CD4-positive, alpha-beta T cell (primary cell): ENCODE results near the gene UGT1A9. TPM values are rescaled to one million over a fixed set of nuclear protein-coding genes. Genes with fewer than 3 reads are reported as not detected.

ENCODE experiments used
- ATAC-seq: fragments of 200-7000 bp; cut with Tn5 transposase; one replicate; pipeline ENCODE4 v1.10.0; 2022; ENCODE audit warnings: mild to moderate bottlenecking; ENCODE audit not compliant: poor library complexity
- CTCF ChIA-PET: fragments of 350-600 bp; sonication (Branson Sonifier 250); formaldehyde crosslinking; loops from one replicate; lab custom pipeline; 2021; ENCODE audit warnings: antibody characterized with exemption, inconsistent platforms; lab: Charles Lee
- POLR2A ChIA-PET: fragments of 350-600 bp; sonication (Branson Sonifier 250); formaldehyde crosslinking; loops from one replicate; lab custom pipeline; 2021; ENCODE audit warnings: antibody characterized with exemption, inconsistent platforms; lab: Charles Lee
- DNase-seq, 14 experiments: peaks; one replicate each; pipeline ENCODE4 v3.0.0-alpha.2; 2013 to 2020; ENCODE audit warnings: mixed read lengths in 2 of 14
- H3K27ac ChIP-seq, 2 donors: one replicate each; pipeline versions ENCODE4 v1.5.1 to v1.7.0; 2013; ENCODE audit warnings: low read length in 2 of 2, low read depth in 1 of 2, mild to moderate bottlenecking in 1 of 2
- H3K27me3 ChIP-seq, 2 experiments: 1 replicate in 1 of 2; 2 replicates in 1 of 2; pipeline versions ENCODE4 v1.6.1 to v1.7.0; 2013; ENCODE audit warnings: low read length in 2 of 2, control low read depth in 1 of 2, mild to moderate bottlenecking in 1 of 2, moderate library complexity in 1 of 2; ENCODE audit not compliant: insufficient read depth in 2 of 2, control insufficient read depth in 1 of 2
- H3K36me3 ChIP-seq: one replicate; pipeline ENCODE4 v1.6.1; 2013; ENCODE audit warnings: low read length, control low read depth; ENCODE audit not compliant: insufficient read depth
- H3K4me1 ChIP-seq: one replicate; pipeline ENCODE4 v1.6.1; 2013; ENCODE audit warnings: low read length, control low read depth; ENCODE audit not compliant: insufficient read depth
- H3K4me3 ChIP-seq: one replicate; pipeline ENCODE4 v1.5.1; 2013; ENCODE audit warnings: mild to moderate bottlenecking, low read length, moderate library complexity
- H3K9me3 ChIP-seq, 2 experiments: 1 replicate in 1 of 2; 2 replicates in 1 of 2; pipeline versions ENCODE4 v1.6.1 to v1.7.0; 2013; ENCODE audit warnings: low read length in 2 of 2, mild to moderate bottlenecking in 2 of 2, control low read depth in 1 of 2, moderate library complexity in 1 of 2; ENCODE audit not compliant: control insufficient read depth in 1 of 2, insufficient read depth in 1 of 2
- H3K27ac Mint-ChIP-seq: one replicate; pipeline ENCODE4 v1.8.0; 2020; ENCODE audit warnings: mixed read lengths
- H3K27me3 Mint-ChIP-seq: one replicate; pipeline ENCODE4 v1.8.0; 2021; ENCODE audit warnings: mixed read lengths
- H3K36me3 Mint-ChIP-seq: one replicate; pipeline ENCODE4 v1.8.0; 2021; ENCODE audit warnings: low read depth, mixed read lengths
- H3K4me1 Mint-ChIP-seq: one replicate; pipeline ENCODE4 v1.8.0; 2021; ENCODE audit warnings: low read depth, mixed read lengths
- H3K4me3 Mint-ChIP-seq: one replicate; pipeline ENCODE4 v1.8.0; 2020; ENCODE audit warnings: mild to moderate bottlenecking, mixed read lengths
- H3K9me3 Mint-ChIP-seq: one replicate; pipeline ENCODE4 v1.8.0; 2020; ENCODE audit warnings: mixed read lengths
- intact Hi-C, 2 experiments: fragments of 100-400 bp; cut with DNase I in 1 of 2; cut with micrococcal nuclease in 1 of 2; formaldehyde crosslinking; loops; one replicate each; pipeline versions ENCODE4 v1.15.1 to v1.9.0; 2023 to 2025; cut with DNase I, micrococcal nuclease
- total RNA-seq, 174 experiments: library from RNA in 2 of 174; stranded (reverse) in 2 of 174; gene quantifications; one replicate each; pipeline ENCODE4 v1.2.3 and lab custom pipeline; 2021 to 2026
- TF ChIP-seq, protein P1 (sequence below): fragments of 200-600 bp; IDR thresholded peaks from one replicate; pipeline ENCODE4 v1.8.0; 2022; ENCODE audit warnings: antibody characterized with exemption, mild to moderate bottlenecking

The UGT1A9 gene
- total RNA-seq, 2 experiments from 2014 or later = not detected

DNA sequence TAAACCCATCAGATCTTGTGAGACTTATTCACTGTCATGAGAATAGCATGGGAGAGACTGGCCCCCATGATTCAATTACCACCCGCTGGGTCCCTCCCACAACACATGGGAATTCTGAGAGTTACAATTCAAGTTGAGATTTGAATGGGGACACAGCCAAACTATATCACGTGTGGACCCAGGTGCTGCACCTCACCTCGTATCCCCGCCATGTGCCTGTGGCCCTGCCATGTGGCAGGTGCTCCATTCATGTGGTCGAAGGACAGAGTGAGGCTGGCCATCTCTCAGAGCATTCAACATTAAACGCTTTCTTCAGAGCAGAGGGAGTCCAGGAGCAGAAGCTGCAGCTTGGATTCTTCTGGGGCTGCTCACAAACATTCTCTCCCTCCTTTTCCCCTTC, 138.7 kb downstream of the UGT1A9 start:
- no peak overlapping the region for H3K4me3 Mint-ChIP-seq
- ChIA-PET POLR2A (no interaction called here), CTCF (no interaction called here)
- peaks cover 0 to 10% of the 10 kb centered on the region in 2 experiments for H3K9me3 ChIP-seq
- DNase-seq (no peak), ATAC-seq (no peak)
- H3K4me1 Mint-ChIP-seq = no peaks in the 10 kb centered on the region
- TF ChIP-seq, protein P1, sequence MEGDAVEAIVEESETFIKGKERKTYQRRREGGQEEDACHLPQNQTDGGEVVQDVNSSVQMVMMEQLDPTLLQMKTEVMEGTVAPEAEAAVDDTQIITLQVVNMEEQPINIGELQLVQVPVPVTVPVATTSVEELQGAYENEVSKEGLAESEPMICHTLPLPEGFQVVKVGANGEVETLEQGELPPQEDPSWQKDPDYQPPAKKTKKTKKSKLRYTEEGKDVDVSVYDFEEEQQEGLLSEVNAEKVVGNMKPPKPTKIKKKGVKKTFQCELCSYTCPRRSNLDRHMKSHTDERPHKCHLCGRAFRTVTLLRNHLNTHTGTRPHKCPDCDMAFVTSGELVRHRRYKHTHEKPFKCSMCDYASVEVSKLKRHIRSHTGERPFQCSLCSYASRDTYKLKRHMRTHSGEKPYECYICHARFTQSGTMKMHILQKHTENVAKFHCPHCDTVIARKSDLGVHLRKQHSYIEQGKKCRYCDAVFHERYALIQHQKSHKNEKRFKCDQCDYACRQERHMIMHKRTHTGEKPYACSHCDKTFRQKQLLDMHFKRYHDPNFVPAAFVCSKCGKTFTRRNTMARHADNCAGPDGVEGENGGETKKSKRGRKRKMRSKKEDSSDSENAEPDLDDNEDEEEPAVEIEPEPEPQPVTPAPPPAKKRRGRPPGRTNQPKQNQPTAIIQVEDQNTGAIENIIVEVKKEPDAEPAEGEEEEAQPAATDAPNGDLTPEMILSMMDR = no peak
- peaks cover 10% of the 10 kb centered on the region for H3K27me3 Mint-ChIP-seq
- intact Hi-C loops = no loop called here
- H3K4me1 ChIP-seq = no peaks in the 10 kb centered on the region
- no peaks in the 10 kb centered on the region for H3K36me3 Mint-ChIP-seq
- no peaks in the 10 kb centered on the region for H3K9me3 Mint-ChIP-seq
- no peak overlapping the region for H3K27ac ChIP-seq
- H3K36me3 ChIP-seq = no peaks in the 10 kb centered on the region
- peaks cover 6 to 8% of the 10 kb centered on the region in 2 experiments for H3K27me3 ChIP-seq
- H3K27ac Mint-ChIP-seq = no peak overlapping the region
- no peak overlapping the region for H3K4me3 ChIP-seq

DNA sequence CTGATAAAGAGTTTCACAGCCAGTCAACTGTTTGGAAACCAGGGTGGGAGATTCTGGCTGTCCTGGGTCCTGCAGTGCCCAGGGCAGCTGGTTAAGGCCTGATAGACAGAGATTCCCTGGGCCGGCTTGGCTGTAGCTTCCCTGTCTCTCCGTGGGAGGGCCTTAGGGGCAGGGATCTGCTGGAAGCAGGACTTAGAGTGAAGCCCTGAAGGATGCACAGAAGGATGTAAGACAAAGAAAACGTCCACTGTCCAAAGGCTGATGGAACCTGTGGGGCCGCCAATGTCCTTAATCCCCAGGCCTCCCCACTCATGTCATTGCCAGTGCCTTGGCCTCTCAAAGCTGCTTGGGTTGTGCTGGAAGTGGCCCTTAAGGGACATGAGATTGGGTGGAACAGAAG, 139.4 kb downstream of the UGT1A9 start:
- intact Hi-C loops = no loop called here
- H3K27ac ChIP-seq = no peak overlapping the region
- TF ChIP-seq, protein P1 = no peak
- no peaks in the 10 kb centered on the region for H3K4me1 ChIP-seq
- Mint-ChIP-seq H3K36me3 (no peaks in the 10 kb centered on the region), H3K4me3 (no peak overlapping the region), H3K4me1 (no peaks in the 10 kb centered on the region), H3K27me3 (peaks cover 10% of the 10 kb centered on the region), H3K9me3 (no peaks in the 10 kb centered on the region), H3K27ac (no peak overlapping the region)
- ChIA-PET POLR2A (no interaction called here), CTCF (no interaction called here)
- peaks cover 6 to 8% of the 10 kb centered on the region in 2 experiments for H3K27me3 ChIP-seq
- no peaks in the 10 kb centered on the region for H3K36me3 ChIP-seq
- peaks cover 0 to 10% of the 10 kb centered on the region in 2 experiments for H3K9me3 ChIP-seq
- H3K4me3 ChIP-seq = no peak overlapping the region
- DNase-seq (peak in 1 of 14 experiments; percentile 27), ATAC-seq (no peak)

DNA sequence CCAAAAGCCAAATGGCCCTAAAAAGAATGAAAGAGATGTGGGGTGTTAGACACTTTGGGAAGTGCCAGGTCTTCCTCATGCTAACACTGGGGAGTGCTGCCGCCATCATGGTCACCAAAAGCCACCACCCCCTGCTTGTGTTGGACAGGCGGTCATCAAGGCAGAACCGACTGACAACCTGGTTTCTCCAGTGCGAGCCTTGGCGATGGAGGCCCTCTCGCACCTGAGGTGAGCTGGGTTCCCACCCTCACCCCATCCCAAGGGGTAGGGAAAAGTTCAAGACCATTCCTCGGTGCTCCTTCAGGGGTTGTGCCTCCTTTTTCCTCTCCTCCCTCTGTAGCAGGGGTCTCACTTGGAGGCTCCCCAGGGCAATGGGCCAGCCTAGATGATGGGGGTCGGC, 140.0 kb downstream of the UGT1A9 start:
- H3K4me1 ChIP-seq = no peaks in the 10 kb centered on the region
- POLR2A ChIA-PET = no interaction called here
- no peak overlapping the region for H3K4me3 ChIP-seq
- H3K27me3 ChIP-seq = peaks cover 8% of the 10 kb centered on the region in 2 experiments
- no peak overlapping the region for H3K27ac ChIP-seq
- TF ChIP-seq, protein P1 = no peak
- Mint-ChIP-seq H3K27ac (no peak overlapping the region), H3K27me3 (peaks cover 10% of the 10 kb centered on the region), H3K9me3 (no peaks in the 10 kb centered on the region), H3K4me3 (no peak overlapping the region), H3K4me1 (no peaks in the 10 kb centered on the region), H3K36me3 (no peaks in the 10 kb centered on the region)
- peaks cover 0 to 10% of the 10 kb centered on the region in 2 experiments for H3K9me3 ChIP-seq
- intact Hi-C loops = no loop called here
- CTCF ChIA-PET = no interaction called here
- DNase-seq = peak in 1 of 14 experiments; percentile 17
- no peaks in the 10 kb centered on the region for H3K36me3 ChIP-seq
- ATAC-seq = no peak
